Ascending aorta (tissue), 2 donors: ENCODE data around the gene CLEC2B. TPM values are rescaled to one million over a fixed set of nuclear protein-coding genes. Genes with fewer than 3 reads are reported as not detected.

Experiments
- DNase-seq, 2 donors: peaks; one replicate each; pipeline ENCODE4 v3.0.0-alpha.2; 2019; ENCODE audit warnings: low spot score in 2 of 2
- H3K27ac ChIP-seq, 2 donors: fragments of 200-600 bp; sonication (generic); one replicate each; pipeline ENCODE4 v1.5.1; 2016 to 2017; ENCODE audit warnings: mild to moderate bottlenecking in 1 of 2
- H3K27me3 ChIP-seq: fragments of 200-600 bp; sonication (generic); one replicate; pipeline ENCODE4 v1.5.1; 2017
- H3K36me3 ChIP-seq, 2 donors: fragments of 200-600 bp; sonication (generic); one replicate each; pipeline ENCODE4 v1.5.1; 2016
- H3K4me1 ChIP-seq, 2 donors: fragments of 200-600 bp; sonication (generic); one replicate each; pipeline ENCODE4 v1.5.1; 2016 to 2017; ENCODE audit warnings: mild to moderate bottlenecking in 1 of 2
- H3K4me3 ChIP-seq, 2 donors: fragments of 200-600 bp; sonication (generic); one replicate each; pipeline ENCODE4 v1.5.1; 2016 to 2017; ENCODE audit warnings: mild to moderate bottlenecking in 1 of 2
- H3K9me3 ChIP-seq, 2 donors: fragments of 200-600 bp; sonication (generic); one replicate each; pipeline ENCODE4 v1.5.1; 2016
- intact Hi-C: fragments of 100-400 bp; cut with DNase I; formaldehyde crosslinking; loops from one replicate; pipeline ENCODE4 v1.15.1; 2023
- total RNA-seq: library from RNA; depleted of rRNA; stranded (reverse); fragments of >200 nt; gene quantifications from one replicate; pipeline ENCODE4 v1.1.0, GENCODE V29; 2016
- TF ChIP-seq, protein P1 (sequence below), 3 experiments: fragments of 200-600 bp in 2 of 3; fragments of 450-650 bp in 1 of 3; sonication (generic) in 2 of 3; IDR thresholded peaks; one replicate each; pipeline ENCODE4 v1.5.1; 2016 to 2019; ENCODE audit warnings: antibody characterized with exemption in 3 of 3, mild to moderate bottlenecking in 1 of 3, moderate library complexity in 1 of 3

The CLEC2B gene
- total RNA-seq, 1 donor from 2014 or later: 1.1 TPM

DNA sequence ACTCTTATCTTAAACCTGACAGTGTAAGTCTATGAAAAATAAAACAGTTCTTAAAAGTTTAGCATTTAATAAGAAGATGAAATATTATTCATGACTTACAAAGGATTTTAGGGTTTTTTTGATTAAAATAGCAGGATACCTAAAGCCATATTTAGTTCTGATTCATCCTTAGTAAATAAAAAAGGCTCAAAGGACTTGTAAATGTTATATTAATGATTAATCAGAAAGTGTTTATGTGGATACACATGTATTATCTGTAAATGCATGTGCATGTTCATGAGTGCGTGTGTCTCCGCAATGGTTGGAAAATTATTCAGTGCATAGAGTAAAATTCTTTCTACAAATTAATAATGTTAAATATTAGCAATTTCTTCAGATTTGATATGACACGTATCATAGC, 37.4 kb downstream of the CLEC2B start:
- intact Hi-C loops: no loop called here
- Histone ChIP-seq H3K9me3 (no peaks in the 10 kb centered on the region), H3K4me3 (no peak overlapping the region), H3K27ac (no peak overlapping the region), H3K4me1 (no peaks in the 10 kb centered on the region), H3K27me3 (no peaks in the 10 kb centered on the region), H3K36me3 (no peaks in the 10 kb centered on the region)
- TF ChIP-seq, protein P1, sequence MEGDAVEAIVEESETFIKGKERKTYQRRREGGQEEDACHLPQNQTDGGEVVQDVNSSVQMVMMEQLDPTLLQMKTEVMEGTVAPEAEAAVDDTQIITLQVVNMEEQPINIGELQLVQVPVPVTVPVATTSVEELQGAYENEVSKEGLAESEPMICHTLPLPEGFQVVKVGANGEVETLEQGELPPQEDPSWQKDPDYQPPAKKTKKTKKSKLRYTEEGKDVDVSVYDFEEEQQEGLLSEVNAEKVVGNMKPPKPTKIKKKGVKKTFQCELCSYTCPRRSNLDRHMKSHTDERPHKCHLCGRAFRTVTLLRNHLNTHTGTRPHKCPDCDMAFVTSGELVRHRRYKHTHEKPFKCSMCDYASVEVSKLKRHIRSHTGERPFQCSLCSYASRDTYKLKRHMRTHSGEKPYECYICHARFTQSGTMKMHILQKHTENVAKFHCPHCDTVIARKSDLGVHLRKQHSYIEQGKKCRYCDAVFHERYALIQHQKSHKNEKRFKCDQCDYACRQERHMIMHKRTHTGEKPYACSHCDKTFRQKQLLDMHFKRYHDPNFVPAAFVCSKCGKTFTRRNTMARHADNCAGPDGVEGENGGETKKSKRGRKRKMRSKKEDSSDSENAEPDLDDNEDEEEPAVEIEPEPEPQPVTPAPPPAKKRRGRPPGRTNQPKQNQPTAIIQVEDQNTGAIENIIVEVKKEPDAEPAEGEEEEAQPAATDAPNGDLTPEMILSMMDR (IDR thresholded peaks at IDR 0.05): no peak
- no peak for DNase-seq

DNA sequence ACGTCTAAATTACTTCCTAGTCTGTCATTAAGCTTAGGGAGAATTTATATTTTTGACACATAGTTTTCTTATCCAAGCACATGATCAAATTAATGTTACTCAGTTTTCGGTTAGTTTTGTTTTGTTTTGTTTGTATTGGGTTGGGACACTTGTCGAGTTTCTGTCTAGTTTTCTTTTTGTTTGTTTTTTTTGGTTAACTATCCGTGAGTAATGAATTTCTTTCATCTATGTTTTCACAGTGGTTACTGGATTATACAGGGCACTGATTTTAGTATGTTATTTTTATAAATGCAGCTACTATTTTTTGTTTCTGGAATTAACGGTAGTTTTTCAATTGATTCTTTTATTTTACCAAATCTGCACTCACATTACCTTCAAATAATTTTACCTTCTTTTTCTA, 39.2 kb downstream of the CLEC2B start:
- DNase-seq: no peak
- TF ChIP-seq, protein P1 (IDR thresholded peaks at IDR 0.05): no peak

DNA sequence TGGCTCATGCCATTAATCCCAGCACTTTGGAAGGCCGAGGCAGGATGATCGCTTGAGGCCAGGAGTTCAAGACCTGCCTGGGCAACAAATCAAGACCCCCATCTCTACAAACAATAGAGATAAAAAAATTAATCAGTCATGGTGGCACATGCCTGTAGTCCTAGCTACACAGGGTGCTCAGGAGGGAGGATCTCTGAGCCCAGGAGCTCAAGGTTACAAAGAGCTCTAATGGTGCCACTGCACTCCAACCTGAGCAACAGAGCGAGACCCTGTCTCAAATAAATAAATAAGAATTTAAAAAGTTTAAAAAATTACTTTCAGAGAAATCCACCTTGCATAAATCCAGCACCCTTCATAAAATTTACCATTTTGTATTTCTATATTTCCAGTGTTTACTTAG, 39.7 kb downstream of the CLEC2B start:
- no peaks in the 10 kb centered on the region for H3K27me3 ChIP-seq
- H3K36me3 ChIP-seq: no peaks in the 10 kb centered on the region
- intact Hi-C loops: no loop called here
- no peak overlapping the region for H3K27ac ChIP-seq
- DNase-seq: no peak
- H3K4me3 ChIP-seq: no peak overlapping the region
- no peaks in the 10 kb centered on the region for H3K9me3 ChIP-seq
- H3K4me1 ChIP-seq: no peaks in the 10 kb centered on the region
- TF ChIP-seq, protein P1 (IDR thresholded peaks at IDR 0.05): no peak

More for the DNA sequence above, 39.2 kb downstream of the CLEC2B start:
- H3K4me3 ChIP-seq: no peak overlapping the region
- no peaks in the 10 kb centered on the region for H3K27me3 ChIP-seq
- H3K4me1 ChIP-seq: no peaks in the 10 kb centered on the region
- H3K27ac ChIP-seq: no peak overlapping the region
- H3K36me3 ChIP-seq: no peaks in the 10 kb centered on the region
- no peaks in the 10 kb centered on the region for H3K9me3 ChIP-seq
- intact Hi-C loops: no loop called here

DNA sequence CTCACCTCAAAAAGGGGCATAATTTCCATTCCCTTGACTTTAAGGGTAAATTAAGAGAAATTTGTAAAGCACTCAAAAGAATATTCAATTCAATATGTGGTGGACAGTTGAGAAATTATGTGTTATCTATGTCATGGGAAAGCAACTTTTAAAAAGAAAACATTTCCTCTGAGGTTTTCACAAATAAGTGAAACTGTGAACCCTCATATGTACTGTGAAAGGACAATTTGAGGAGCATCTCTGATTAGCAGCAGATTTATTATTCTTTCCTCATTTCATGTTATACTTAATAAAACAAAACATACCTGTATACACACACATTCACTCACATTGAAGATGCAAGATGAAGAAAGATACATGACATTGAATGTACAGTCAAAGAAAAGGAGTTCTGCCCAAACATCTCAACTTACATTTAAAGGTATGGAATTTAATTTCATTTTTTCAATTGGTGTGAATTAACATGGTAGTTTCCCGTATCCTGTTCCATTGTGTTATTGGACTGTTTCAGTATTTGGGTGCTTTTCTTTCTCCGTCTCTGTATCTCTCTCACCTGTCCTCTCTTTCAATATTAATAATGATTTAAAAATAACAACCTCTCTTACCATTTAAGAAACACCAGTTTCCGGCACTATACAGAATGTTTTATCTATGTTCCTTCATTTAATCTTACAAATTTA, 41.8 kb downstream of the CLEC2B start, which contains the start of gene KLRF1:
Gene KLRF1, plus strand, starts transcription at position 273 of the 680 bp plus-strand sequence. Its CDS starts 64 bp downstream, at position 337.
- intact Hi-C loops: no loop called here
- H3K9me3 ChIP-seq: no peaks in the 10 kb centered on the region
- H3K27ac ChIP-seq: no peak within 1 kb of the TSS
- no peak for DNase-seq
- TF ChIP-seq, protein P1 (IDR thresholded peaks at IDR 0.05): no peak
- H3K4me3 ChIP-seq: no peak within 1 kb of the TSS
- no peaks in the 10 kb centered on the region for H3K27me3 ChIP-seq
- H3K4me1 ChIP-seq: no peaks in the 10 kb centered on the region
- no peaks in the 10 kb centered on the region for H3K36me3 ChIP-seq

DNA sequence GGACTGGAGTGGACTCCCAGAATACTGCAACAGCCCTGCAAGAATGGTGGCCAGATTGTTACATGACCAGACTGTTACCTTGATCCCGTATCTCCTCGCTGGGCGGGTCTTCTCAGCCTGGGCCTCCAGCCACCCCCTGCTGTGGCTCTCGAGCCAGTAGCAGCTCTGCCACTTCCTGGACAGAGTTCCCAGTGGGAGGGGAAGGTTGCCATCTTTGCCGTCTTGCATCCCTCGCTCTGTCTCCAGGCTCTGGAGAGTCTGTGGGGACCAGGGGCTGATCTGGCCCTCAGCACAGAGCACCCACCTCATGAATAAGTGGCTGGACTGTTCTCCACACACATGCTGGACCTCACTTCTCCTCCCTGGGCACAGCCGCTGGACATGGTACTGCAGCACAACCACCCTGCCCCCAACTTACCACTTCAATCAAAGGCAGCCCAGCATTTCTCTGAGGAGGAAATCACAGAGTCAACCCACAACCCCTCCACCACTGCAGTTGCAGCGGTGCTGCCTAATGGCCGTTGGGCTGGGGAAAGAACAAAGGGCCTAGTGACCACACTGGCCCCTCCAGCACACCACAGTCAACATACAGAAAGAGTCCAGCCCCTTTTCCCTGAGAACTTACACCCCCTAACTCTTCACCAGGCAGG, 48.7 kb downstream of the CLEC2B start:
- Histone ChIP-seq H3K27ac (no peak overlapping the region), H3K4me1 (no peaks in the 10 kb centered on the region), H3K4me3 (no peak overlapping the region), H3K27me3 (no peaks in the 10 kb centered on the region), H3K9me3 (no peaks in the 10 kb centered on the region), H3K36me3 (no peaks in the 10 kb centered on the region)
- DNase-seq: no peak
- TF ChIP-seq, protein P1 (IDR thresholded peaks at IDR 0.05): no peak
- intact Hi-C loops: no loop called here
